NCI-H2107 treated with DMSO at 0.1 percent for 48 hours (cell line): ENCODE results near the gene FAM227B.

Source experiments
- DNase-seq: peaks from one replicate; lab custom pipeline; 2025; ENCODE audit not compliant: unreplicated experiment; lab: John Stamatoyannopoulos, UW

FAM227B gene

DNA sequence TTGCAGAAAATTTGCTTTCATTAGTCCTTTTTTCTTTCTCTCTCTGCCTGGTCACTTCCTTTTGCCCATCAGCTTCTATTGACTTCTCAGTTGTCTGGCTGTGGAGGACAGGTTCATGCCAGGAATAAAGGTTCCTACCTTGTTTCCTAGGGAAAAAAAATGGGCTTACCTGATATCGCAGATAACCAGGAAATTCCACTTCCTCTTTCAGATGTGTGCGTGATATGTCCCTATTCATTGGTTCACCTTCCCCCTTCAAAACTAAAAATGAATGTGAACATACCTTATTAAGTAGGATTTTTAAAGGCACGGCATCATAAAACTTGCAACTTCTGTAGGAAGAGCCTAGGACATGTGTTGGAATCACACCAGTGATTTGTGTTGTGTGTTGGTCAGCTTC is 317.6 kb downstream of the FAM227B start:
- no peak for DNase-seq

DNA sequence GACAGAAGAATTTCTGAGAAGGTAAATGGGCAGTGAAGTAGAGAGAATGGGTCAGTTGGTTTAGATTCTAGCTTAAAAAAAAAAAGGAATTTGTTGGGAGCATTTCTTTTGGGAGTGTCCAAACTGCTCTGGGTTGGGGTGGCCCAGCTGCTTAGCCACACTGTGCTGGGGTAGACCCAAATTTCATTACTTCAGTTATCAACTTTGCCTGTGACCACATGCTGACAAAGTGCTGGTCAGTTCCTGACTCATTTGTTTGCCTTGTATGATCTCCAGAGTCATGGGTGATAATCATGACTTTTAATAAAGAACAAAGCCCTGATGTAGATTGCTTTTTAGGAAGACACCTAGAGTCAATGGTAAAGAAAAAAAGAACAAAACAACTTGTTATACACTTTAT is 319.1 kb downstream of the FAM227B start:
- no peak for DNase-seq

DNA sequence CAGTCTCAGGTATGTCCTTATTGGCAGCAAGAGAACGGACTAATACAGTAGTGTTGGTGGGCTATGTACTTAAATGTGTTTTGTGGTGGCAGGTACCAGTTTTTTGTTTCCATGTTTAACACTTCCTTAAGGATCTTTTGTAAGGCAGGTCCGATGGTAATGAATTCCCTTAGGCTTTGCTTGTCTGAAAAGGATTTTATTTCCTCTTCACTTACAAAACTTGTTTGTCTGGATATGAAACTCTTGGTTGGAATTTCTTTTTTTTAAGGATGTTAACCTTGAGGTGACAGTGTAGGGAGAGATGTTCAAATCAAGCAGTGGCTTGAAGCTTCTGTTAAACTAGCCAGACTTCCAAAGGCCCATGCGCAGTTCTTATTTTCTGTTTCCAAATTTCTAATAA is 319.8 kb downstream of the FAM227B start:
- no peak for DNase-seq

DNA sequence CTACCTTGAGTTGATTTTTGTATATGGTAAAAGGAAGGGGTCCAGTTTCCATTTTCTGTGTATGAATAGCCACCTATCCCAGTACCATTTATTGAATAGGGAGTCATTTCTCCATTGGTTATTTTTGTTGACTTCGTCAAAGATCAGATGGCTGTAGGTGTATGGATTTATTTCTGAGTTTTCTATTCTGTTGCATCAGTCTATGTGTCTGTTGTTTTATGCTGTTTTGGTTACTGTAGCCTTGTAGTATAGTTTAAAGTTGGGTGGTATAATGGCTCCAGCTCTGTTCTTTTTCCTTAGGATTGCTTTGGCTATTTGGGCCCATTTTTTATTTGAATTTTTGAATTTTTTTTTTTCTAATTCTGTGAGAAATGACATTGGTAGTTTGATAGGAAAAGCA is 323.0 kb downstream of the FAM227B start:
- DNase-seq = no peak

DNA sequence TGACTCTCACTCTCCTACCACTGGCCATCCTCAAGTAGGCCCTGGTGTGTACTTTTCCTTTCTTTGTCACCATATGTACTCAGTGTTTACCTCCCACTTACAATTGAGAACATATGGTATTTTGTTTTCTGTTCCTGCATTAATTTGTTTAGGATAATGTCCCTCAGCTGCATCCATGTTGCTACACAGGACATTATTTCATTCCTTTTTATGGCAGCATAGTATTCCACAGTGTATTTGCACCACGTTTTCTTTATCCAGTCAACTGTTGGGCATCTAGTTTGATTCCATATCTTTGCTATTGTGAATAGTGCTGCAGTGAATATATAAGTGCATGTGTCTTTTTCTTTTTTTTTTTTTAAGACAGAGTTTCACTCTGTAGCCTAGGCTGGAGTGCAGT is 324.4 kb downstream of the FAM227B start:
- no peak for DNase-seq

DNA sequence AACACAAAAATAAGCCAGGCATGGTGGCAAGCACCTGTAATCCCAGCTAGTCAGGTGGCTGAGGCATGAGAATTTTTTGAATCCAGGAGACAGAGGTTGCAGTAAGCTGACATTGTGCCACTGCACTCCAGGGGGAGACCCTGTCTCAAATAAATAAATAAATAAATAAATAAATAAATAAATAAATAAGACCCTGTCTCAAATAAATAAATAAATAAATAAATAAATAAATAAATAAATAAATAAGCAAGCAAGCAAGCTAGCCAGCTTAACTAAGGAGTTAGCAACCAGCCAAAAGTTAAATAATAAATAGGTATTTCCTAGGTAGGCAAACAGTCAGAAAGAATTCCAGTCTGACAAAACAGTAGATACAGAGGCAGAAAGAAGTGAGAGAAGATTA is 326.7 kb downstream of the FAM227B start:
- no peak for DNase-seq

DNA sequence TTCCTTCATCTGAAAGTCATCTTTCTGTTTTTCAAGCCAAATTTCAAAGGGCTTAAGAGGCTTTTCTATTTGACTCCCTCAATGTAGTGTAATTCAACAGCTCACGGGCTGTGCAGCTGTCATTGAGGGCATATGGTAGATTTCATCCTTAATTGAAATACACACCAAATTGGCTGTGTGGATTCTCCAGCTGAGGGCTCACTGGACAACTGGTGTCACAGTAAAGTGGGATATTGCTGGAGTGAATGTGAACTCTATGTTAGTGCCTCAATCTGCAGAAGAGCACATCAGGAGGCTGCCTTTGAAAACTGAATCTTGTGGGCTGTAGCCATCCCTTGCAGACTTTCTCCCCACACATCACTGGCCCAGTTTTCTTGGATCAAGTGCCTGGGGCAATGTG is 330.4 kb downstream of the FAM227B start:
- no peak for DNase-seq

DNA sequence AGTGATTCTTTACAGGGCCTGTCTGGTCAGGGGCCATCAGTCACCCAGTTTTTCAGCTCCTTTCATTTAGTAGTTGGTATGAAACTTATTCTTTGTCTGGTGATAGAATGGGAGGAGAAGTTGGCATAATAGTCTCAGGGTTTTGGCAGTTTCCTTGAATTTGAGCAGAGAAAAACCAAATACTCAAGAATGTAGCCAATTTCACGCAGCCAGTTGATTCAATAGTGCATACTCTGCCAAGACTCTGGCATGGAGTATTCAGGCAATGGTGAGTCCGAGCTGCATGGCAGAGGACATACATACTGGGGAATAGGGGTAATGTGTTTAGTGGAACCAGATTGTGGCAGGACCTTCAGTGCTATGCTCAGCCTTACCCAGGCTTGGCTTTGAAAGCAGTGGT is 332.2 kb downstream of the FAM227B start:
- no peak for DNase-seq

DNA sequence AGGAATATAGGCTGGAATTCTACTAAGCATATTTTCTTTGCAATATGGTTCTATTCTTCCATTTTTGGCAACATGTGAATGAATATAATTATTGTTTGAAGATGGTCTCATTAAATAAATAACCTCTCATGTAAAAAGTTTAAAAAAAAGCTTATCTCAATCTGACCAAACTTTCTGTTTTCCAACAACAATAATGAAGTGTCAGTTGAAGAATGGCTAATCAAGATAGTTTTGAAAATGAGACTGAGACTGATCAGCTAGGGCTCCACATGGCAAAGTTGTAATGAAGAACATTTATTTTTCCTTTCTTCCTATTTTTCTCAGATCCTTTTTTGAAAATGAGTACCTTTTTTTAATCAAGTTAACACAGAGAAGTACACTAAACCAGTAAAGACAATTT is 333.1 kb downstream of the FAM227B start:
- DNase-seq = no peak

DNA sequence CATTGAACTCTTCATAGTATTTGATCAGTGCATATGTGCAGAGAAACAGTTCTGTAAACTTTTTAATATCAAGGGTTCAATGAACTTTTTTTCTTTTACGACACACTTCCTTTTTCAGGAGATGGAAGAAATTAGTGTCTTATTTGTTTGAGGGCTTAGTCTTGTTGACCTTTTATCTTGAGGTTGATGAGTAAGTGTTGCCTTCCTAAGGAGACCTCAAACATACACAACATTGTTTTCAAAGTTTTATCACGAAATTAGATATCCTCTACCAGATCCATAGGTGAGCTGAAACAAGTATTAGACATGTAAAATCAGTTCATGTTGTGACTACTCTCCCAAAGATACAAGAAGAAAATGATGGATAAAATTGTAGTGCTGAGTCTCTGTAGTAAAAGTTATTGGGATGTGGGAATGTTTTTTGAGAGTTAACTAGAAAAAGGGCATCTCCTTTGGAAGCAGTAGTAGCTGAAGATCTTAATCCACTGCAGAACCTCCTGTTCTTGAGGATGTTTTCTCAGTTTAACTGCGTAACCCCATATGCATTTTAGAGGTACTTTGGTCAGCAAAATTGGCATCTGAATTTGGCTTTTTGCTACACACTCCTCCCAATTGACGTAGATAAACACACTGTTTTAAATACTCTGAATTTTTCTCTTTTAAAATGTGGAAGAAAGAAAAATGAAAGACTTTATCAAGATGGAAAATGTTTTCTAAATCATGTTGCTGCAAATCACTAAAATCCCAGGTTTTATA is 333.8 kb downstream of the FAM227B start:
- no peak for DNase-seq

DNA sequence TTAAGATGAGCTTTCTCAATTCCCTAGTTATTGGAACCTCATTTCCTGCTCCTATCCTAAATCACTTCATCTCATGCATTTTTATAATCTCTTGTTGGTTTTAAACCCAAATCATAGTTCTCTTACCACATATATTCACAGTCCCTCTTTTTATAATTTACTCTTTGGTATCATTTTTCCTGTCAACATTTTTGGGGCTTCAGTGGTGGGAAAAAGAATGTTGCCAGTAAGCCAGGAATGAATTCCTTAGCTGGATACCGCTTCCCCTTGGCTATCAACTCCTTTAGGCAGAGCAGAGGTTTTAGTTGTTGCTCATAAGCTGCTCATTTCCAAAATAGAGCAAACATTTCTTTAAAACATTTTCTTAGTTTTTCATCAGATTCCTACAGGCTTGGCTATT is 338.3 kb downstream of the FAM227B start:
- no peak for DNase-seq

DNA sequence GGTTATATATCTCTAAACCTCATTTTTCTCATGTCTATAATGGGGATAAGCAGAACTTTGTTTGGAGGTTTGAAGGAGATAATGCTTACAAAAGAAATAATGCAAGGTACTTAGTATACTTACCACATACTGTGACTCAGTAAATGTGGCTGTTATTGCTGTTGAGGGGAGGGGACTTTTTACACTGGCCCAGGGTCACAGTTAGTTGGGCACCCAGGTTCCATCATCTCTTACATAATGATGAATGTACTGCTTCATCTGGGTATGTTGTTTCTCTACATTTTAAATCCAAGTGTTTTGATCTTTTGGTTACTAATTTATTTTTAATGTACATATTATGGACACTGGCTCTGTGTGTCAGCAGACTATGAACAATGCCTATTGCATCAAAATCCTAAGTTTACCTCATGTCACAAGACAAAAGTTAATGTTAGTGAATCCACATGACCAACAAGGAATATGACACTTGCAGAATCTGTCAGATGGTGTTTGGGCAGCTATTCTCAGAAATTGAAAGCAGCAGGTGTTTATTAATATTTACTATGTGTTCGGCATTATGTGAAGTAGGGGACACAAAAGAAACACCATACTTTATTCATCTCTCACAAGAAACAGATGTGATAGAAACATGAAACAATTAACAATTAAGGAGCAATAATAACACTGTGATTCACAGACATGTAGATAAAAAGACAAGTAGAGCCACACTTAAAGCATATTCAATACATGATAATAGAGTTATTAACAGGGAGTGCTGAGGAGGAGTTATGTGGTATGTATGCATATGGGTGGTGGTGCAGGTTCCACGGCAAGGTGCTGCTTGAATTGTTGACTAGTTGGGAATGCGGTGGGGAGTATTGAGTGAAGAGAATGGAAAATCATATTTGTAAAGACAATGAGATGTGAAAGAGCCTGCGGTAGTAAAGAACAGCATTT is 340.8 kb downstream of the FAM227B start:
- no peak for DNase-seq

DNA sequence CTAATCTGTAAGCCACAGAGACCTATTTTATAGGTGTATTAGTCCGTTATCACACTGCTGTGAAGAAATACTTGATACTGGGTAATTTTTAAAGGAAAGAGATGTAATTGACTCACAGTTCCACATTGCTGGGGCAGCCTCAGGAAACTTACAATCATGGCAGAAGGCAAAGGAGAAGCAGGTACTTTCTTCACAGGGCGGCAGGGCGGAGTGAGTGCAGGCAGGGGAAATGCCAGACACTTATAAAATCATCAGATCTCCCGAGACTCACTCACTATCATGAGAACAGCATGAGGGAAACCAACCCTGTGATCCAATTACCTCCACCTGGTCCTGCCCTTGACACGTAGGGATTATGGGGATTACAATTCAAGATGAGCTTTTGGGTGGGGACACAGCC is 341.9 kb downstream of the FAM227B start:
- DNase-seq = no peak
